Astrocyte of the spinal cord (primary cell): Measurements from ENCODE around the gene FBXL7.

Experiments used
- DNase-seq: peaks from one replicate; pipeline ENCODE4 v3.0.0; 2011; ENCODE audit warnings: low read depth, low spot score
- H3K4me3 ChIP-seq: 2 replicates; pipeline ENCODE4 v1.5.1; 2011; ENCODE audit warnings: low read depth, mild to moderate bottlenecking, low read length, moderate library complexity
- CTCF ChIP-seq: IDR thresholded peaks from 2 replicates; pipeline ENCODE4 v1.5.1; 2012; ENCODE audit warnings: low read depth, mild to moderate bottlenecking, low read length, inconsistent platforms
- in situ Hi-C: cut with HindIII; loops from 2 replicates; pipeline ENCODE4 v1.10.0; 2017; ENCODE audit warnings: low sequenced_read_pairs

Gene FBXL7

DNA sequence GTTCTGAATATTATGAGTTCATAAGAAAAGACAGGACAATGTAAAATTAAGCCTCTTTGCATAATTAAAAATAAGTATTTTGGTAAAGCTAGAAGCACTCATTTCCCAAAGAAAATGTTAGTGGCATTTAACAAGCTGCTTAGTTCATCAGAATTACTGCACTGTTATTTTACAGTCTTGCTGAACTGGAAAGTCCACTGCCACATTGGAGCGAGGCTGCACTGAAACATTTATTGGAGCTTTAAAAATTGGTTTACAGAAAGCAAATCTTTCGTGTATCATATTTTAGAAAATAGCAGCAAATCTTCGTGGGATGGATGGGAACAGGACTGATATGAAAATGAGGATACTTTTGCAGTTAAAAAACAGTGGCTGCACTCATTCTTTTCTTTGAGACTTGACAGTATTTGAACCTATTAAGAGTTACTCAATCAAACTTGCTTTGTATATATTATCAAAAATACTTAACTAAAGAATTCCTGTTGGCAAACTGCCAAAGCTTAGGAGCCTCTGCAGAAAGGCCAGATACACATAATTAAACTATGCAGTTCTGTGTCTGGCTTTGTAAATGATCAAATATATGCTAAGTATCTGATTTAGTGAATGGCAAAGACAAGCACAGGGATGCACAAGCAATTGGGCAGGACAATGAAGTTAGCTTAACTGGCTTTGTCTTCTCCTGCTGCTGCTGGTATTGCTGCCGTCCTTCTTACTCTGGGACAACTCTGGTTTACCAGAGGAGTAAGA, 16.5 kb upstream of the FBXL7 start:
- in situ Hi-C loops: no loop called here
- TF ChIP-seq CTCF: no peak

DNA sequence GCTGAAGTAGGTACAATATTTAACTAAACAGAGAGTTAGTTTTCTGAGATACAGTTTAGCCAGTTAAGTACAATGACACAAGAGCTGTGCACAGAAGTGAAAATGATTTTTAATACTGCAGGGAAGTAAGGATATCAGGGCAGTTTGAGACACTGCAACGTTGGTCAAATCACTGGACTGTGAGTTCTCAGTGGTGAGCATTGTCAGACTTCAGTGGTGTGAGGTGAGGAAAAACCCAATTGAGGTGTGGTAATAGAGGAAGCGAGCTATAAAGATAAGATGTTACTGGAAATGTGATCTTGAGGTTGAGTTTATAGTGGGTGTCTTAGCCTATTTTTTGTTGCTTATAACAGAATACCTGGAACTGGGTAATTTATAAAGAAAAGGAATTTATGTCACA, 12.8 kb upstream of the FBXL7 start:
- in situ Hi-C loops: no loop called here
- no peak for TF ChIP-seq CTCF

More for the DNA sequence above, 16.5 kb upstream of the FBXL7 start:
- no peak for DNase-seq
- no peak overlapping the region for H3K4me3 ChIP-seq

DNA sequence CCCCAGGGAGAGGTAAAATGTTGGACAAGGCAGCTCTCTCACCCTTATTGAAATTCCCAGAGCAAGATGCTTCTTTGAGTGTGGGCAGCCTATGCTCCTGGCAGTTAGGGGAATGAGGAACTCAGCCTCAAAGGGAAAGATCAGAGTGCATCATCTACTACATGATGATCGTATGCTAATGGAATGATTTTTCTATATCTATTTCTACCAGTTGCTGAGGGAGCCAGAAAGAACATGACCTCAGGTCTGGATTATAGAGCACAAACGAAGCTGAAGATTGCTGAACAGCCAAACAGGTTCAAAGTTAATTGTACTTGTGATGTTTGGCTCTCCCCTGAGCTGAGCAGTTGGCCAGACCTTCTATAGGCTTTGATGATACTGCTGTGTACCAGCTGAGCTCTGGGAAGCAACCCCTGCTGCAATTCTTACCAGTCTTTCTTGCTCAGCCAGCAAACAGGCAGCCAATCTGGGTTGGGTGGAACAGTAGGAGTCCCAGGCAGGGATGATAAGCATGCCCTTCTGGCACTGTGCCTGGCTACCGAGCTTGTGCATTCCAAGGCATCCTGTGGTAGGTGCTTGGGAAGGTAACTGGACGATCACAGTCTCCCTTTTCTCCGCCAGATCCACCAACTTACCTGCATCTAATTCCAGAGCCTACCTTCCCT, 10.3 kb upstream of the FBXL7 start:
- H3K4me3 ChIP-seq: no peak overlapping the region
- no peak for DNase-seq
- in situ Hi-C loops: no loop called here
- TF ChIP-seq CTCF: no peak

More for the DNA sequence above, 12.8 kb upstream of the FBXL7 start:
- H3K4me3 ChIP-seq: no peak overlapping the region
- no peak for DNase-seq

- in situ Hi-C loops: no loop called here
- no peak for TF ChIP-seq CTCF
- no peak for DNase-seq
- H3K4me3 ChIP-seq: no peak overlapping the region
Measured at GRCh38 chr5:15492545-15492944, 7.4 kb upstream of the FBXL7 start.

DNA sequence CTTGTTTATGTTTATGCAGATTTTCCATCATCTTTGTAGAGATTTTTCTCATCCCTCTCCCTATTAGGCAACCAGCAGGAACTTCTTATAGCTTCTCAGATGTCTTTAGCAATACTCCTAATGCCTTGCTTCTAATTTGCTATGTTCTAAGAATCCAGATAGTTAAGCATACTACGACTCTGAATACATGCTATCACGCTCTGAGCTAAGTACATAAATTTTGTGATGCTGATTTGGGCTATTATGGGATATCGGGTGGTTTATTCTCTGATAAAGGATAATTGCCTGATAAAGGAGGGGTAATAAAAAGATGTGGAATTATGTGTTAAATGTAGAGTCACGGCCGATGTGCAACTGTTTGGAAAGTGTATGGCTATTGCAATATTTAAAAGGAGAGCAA, 6.5 kb upstream of the FBXL7 start:
- no peak for DNase-seq
- H3K4me3 ChIP-seq: no peak overlapping the region
- no peak for TF ChIP-seq CTCF
- in situ Hi-C loops: no loop called here

DNA sequence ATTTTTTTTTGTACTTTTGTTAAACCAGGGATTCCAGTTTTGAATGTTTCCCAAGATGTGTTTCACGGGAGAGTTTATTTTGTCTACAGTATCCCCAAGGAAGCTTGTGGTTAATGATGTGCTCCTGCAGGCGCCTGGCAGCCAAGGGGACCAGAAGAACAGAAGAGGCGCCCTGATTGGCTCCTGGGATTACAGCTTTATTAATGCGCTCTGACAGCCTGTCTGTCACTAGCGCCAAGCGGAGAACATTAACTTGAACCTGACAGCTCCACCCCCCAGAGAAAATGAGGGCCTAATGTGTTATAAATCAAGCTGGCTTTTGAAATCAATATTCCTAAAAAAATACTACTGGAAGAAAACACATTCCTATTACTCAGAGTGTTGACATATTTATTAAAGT, 5.0 kb upstream of the FBXL7 start:
- no peak overlapping the region for H3K4me3 ChIP-seq
- in situ Hi-C loops: no loop called here
- TF ChIP-seq CTCF: no peak
- no peak for DNase-seq
